Mucosa of rectum (tissue), 2 donors: ENCODE measurements around the gene TRAF3IP3.
A peak's percentile ranks its signal among the peaks of the same experiment; 100 is the strongest.

Source experiments
- H3K27ac ChIP-seq, 2 donors: one replicate each; pipeline ENCODE4 v1.7.0; 2013; ENCODE audit warnings: inconsistent platforms in 2 of 2, low read depth in 2 of 2, low read length in 2 of 2
- H3K27me3 ChIP-seq, 2 donors: one replicate each; pipeline ENCODE4 v1.7.0; 2013; ENCODE audit warnings: low read length in 2 of 2; ENCODE audit not compliant: control insufficient read depth in 2 of 2, insufficient read depth in 2 of 2
- H3K36me3 ChIP-seq, 2 donors: one replicate each; pipeline ENCODE4 v1.7.0; 2013; ENCODE audit warnings: low read length in 2 of 2; ENCODE audit not compliant: control insufficient read depth in 2 of 2, insufficient read depth in 2 of 2
- H3K4me1 ChIP-seq, 2 donors: one replicate each; pipeline ENCODE4 v1.7.0; 2013; ENCODE audit warnings: low read length in 2 of 2, mild to moderate bottlenecking in 1 of 2; ENCODE audit not compliant: control insufficient read depth in 2 of 2, insufficient read depth in 2 of 2
- H3K4me3 ChIP-seq, 2 donors: one replicate each; pipeline ENCODE4 v1.7.0; 2013; ENCODE audit warnings: low read length in 2 of 2
- H3K9ac ChIP-seq, 2 donors: one replicate each; pipeline ENCODE4 v1.7.0; 2013; ENCODE audit warnings: low read length in 2 of 2, low read depth in 1 of 2, mild to moderate bottlenecking in 1 of 2
- H3K9me3 ChIP-seq, 2 donors: one replicate each; pipeline ENCODE4 v1.7.0; 2013; ENCODE audit warnings: low read length in 2 of 2; ENCODE audit not compliant: control insufficient read depth in 2 of 2
- donor health status: healthy.
- donor health status: Normal muscosa, but diverticular disease.

TRAF3IP3 gene

GRCh38 chr1:209777587-209777986, 21.7 kb downstream of the TRAF3IP3 start:
- peaks cover 2 to 11% of the 10 kb centered on the region in 2 donors for H3K36me3 ChIP-seq
- no peak overlapping the region for H3K4me3 ChIP-seq
- no peaks in the 10 kb centered on the region for H3K9me3 ChIP-seq
- no peaks in the 10 kb centered on the region for H3K27me3 ChIP-seq
- no peak overlapping the region for H3K27ac ChIP-seq
- no peak overlapping the region for H3K9ac ChIP-seq
- peaks cover 3 to 6% of the 10 kb centered on the region in 2 donors for H3K4me1 ChIP-seq

GRCh38 chr1:209778102-209778501, 22.2 kb downstream of the TRAF3IP3 start:
- Histone ChIP-seq H3K9me3 (no peaks in the 10 kb centered on the region), H3K36me3 (peaks cover 2 to 11% of the 10 kb centered on the region in 2 donors), H3K4me1 (peaks cover 3 to 6% of the 10 kb centered on the region in 2 donors), H3K27ac (no peak overlapping the region), H3K9ac (no peak overlapping the region), H3K27me3 (no peaks in the 10 kb centered on the region), H3K4me3 (no peak overlapping the region)

DNA sequence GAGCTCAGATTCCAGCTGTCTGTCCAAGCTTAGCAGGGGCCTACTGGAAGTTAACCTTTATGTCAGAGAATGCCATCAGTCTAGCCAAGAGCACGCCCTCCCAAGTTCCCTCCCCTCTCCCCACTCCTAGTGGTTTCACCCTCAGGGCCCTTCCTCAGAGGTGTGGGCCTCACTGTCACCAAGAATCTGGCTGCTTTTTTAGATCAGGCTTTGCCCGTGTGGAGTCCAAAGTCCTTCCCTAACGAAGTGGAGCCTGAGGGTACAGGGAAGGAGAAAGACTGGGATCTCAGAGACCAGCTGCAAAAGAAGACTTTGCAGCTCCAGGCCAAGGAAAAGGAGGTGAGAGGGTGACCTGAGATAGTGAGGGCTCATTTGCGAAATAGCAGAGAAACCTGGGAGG, 24.4 kb downstream of the TRAF3IP3 start:
- H3K9ac ChIP-seq = no peak overlapping the region
- no peak overlapping the region for H3K27ac ChIP-seq
- H3K4me1 ChIP-seq = peaks cover 15 to 19% of the 10 kb centered on the region in 2 donors
- H3K4me3 ChIP-seq = no peak overlapping the region
- H3K27me3 ChIP-seq = no peaks in the 10 kb centered on the region
- peaks cover 2 to 8% of the 10 kb centered on the region in 2 donors for H3K36me3 ChIP-seq
- no peaks in the 10 kb centered on the region for H3K9me3 ChIP-seq

DNA sequence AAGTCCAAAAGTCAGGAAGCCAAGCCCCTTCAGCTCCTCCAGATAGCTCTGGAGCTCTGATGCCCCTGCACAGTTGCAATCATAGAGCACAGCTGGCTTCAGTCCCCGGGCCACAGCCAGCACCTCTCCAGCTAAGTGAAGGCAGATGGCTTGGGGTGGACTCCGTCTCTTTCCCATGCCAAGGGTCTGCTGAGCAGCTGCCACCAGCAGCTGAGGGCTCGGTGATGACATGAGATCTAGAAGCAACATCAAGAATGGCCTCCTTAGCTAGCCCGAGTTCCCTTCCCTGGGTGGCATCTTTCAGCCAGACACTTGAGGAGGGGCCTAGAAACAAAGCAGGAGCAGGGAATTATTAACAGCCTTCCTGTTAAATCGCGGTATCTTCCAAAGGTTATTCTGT, 27.5 kb downstream of the TRAF3IP3 start:
- Histone ChIP-seq H3K9ac (peak overlapping the region; percentile 89 to 98), H3K9me3 (no peaks in the 10 kb centered on the region), H3K27ac (no peak overlapping the region), H3K36me3 (peaks cover 2 to 7% of the 10 kb centered on the region in 2 donors), H3K4me3 (peak overlapping the region in 1 of 2 donors; percentile 95), H3K27me3 (no peaks in the 10 kb centered on the region), H3K4me1 (peaks cover 28 to 42% of the 10 kb centered on the region in 2 donors)

DNA sequence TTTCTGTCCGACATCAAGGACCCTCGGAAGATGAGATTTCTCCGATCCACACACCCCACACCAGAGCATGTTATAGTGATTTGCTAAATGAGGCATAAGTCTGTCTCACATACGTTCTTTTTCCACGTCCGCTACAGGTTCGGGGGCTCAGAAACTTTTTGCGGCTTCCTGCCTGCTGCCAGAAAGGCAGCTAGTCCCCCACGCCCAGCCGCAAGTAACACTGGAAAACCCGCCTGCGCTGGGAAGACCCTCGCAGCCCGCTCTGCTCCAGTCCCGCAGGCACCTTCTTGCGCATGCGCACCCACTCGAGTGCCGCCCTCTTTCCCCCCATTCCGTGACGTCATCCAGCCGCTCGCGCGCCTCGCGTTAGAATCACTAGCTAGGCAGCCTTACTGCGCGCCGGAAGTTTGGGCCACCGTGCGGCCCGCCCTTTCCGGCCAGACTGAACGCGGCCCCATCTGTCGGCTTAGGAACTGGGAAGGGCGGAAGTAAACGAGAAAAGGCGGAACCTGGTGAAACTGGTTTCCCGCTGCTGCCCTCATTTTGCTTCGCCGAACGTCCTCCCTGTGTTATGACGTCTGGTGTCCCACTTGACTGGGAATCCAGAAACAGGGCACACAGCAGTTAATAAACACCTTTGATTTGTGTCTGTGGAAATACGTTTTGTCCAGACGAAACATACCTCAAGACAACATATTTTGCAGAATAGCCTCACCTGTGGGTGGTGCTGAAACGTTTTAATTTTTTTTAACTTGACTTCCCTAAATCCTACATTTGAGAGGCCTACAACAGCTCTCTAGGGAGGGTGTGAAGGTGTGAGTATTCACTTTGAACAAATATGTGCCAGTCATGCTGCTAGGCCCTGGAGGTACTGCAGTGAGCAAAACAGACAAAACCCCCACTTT, 28.7 kb downstream of the TRAF3IP3 start, which contains the start of gene C1orf74:
C1orf74 (minus strand) TSS at position 295 of the 905 bp plus-strand sequence. CDS start 925 bp downstream, outside the sequence.
- Histone ChIP-seq H3K27ac (peak within 1 kb of the TSS; percentile 86 to 95), H3K4me3 (peak within 1 kb of the TSS; percentile 83 to 95), H3K4me1 (peaks cover 29 to 42% of the 10 kb centered on the region in 2 donors), H3K9me3 (no peaks in the 10 kb centered on the region), H3K9ac (peak within 1 kb of the TSS; percentile 89 to 98), H3K27me3 (no peaks in the 10 kb centered on the region), H3K36me3 (peaks cover 8 to 19% of the 10 kb centered on the region in 2 donors)

GRCh38 chr1:209785592-209785991, 29.7 kb downstream of the TRAF3IP3 start:
- no peaks in the 10 kb centered on the region for H3K27me3 ChIP-seq
- no peak overlapping the region for H3K4me3 ChIP-seq
- peaks cover 17 to 29% of the 10 kb centered on the region in 2 donors for H3K36me3 ChIP-seq
- peaks cover 29 to 48% of the 10 kb centered on the region in 2 donors for H3K4me1 ChIP-seq
- H3K9me3 ChIP-seq = no peaks in the 10 kb centered on the region
- peak overlapping the region; percentile 2 to 86 for H3K27ac ChIP-seq
- H3K9ac ChIP-seq = no peak overlapping the region

DNA sequence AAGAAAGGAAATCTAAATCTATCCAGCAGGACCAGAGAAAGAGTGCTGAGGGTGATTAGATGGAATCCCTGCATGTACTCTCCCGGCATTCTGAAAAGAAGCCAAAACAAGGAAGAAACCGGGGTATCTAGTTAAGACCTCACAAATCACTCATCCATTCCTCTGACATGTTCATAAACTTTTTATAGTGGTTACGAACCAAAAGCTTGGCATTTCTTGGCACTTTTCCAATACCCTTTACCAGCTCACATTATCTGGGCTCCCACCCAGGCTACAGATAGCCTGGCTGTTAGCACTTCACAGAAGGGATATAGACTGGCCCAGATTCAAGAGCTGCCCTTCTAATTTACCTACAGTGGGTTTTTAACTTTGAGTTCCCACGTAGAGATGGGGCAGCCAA, 30.3 kb downstream of the TRAF3IP3 start:
- H3K9ac ChIP-seq = no peak overlapping the region
- H3K4me1 ChIP-seq = peaks cover 29 to 52% of the 10 kb centered on the region in 2 donors
- H3K36me3 ChIP-seq = peaks cover 15 to 29% of the 10 kb centered on the region in 2 donors
- H3K9me3 ChIP-seq = no peaks in the 10 kb centered on the region
- peak overlapping the region in 1 of 2 donors; percentile 2 for H3K27ac ChIP-seq
- no peaks in the 10 kb centered on the region for H3K27me3 ChIP-seq
- no peak overlapping the region for H3K4me3 ChIP-seq

GRCh38 chr1:209787551-209787950, 31.7 kb downstream of the TRAF3IP3 start:
- Histone ChIP-seq H3K9ac (peak overlapping the region in 1 of 2 donors; percentile 44), H3K27ac (peak overlapping the region; percentile 79 to 82), H3K36me3 (peaks cover 15 to 29% of the 10 kb centered on the region in 2 donors), H3K4me3 (peak overlapping the region in 1 of 2 donors; percentile 21), H3K9me3 (no peaks in the 10 kb centered on the region), H3K4me1 (peaks cover 36 to 63% of the 10 kb centered on the region in 2 donors), H3K27me3 (no peaks in the 10 kb centered on the region)

DNA sequence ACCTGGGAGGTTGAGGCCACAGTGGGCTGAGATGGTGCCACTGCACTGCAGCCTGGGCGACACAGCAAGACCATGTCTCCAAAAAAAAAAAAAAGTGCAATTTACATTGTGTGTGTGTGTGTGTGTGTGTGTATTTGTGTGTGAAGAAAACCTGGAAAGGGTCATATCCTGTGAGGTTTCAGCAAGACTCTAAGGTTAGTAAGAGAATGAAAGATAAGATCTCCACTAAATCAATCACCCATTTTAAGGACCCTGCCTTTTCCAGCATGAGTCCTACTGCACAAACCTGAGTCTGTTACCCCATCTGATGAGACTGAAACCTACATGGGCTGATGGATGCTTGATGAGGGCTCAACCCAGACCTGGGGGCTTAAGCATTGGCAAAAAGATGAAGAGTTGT, 33.4 kb downstream of the TRAF3IP3 start:
- no peaks in the 10 kb centered on the region for H3K9me3 ChIP-seq
- no peak overlapping the region for H3K27ac ChIP-seq
- peaks cover 30 to 54% of the 10 kb centered on the region in 2 donors for H3K4me1 ChIP-seq
- H3K36me3 ChIP-seq = peaks cover 26 to 43% of the 10 kb centered on the region in 2 donors
- H3K4me3 ChIP-seq = no peak overlapping the region
- no peak overlapping the region for H3K9ac ChIP-seq
- H3K27me3 ChIP-seq = no peaks in the 10 kb centered on the region
